Panc1 (cell line): ENCODE measurements around the gene UCP3. TPM values are rescaled to one million over a fixed set of nuclear protein-coding genes. Genes with fewer than 3 reads are reported as not detected.

Experiments
- ATAC-seq: fragments of 200-7000 bp; cut with Tn5 transposase; 2 replicates; pipeline ENCODE4 v1.9.1; 2020; ENCODE audit warnings: mild to moderate bottlenecking, moderate library complexity
- BruUV-seq: library from RNA; stranded (reverse); fragments of 400-500 nt; replicated peaks from 2 replicates; lab custom pipeline; 2021; lab: Mats Ljungman, UMichigan
- CTCF ChIA-PET: fragments of 300-600 bp; sonication (Branson Sonifier 250); formaldehyde crosslinking; loops from one replicate; lab custom pipeline; 2022; ENCODE audit warnings: antibody characterized with exemption; lab: Charles Lee
- POLR2A ChIA-PET: fragments of 300-600 bp; sonication (Branson Sonifier 250); formaldehyde crosslinking; loops from one replicate; lab custom pipeline; 2022; ENCODE audit warnings: antibody characterized with exemption; lab: Charles Lee
- DNase-seq: peaks from one replicate; pipeline ENCODE4 v3.0.0-alpha.2; 2010; ENCODE audit warnings: low read depth, low spot score
- H3K27ac ChIP-seq: 2 replicates; pipeline ENCODE4 v1.5.1; 2011; ENCODE audit warnings: mild to moderate bottlenecking, low read length, inconsistent platforms
- H3K27me3 ChIP-seq: fragments of 200-500 bp; sonication (Bioruptor generic); 2 replicates; pipeline ENCODE4 v1.6.0; 2014; ENCODE audit warnings: low read length, inconsistent platforms; ENCODE audit not compliant: control insufficient read depth, insufficient read depth
- H3K36me3 ChIP-seq: fragments of 200-500 bp; sonication (Bioruptor generic); 2 replicates; pipeline ENCODE4 v1.5.1; 2014; ENCODE audit warnings: inconsistent platforms, mild to moderate bottlenecking, low read length, moderate library complexity; ENCODE audit not compliant: control insufficient read depth, insufficient read depth
- H3K4me1 ChIP-seq: 2 replicates; pipeline ENCODE4 v1.5.1; 2011; ENCODE audit warnings: inconsistent platforms, mild to moderate bottlenecking, low read length, moderate library complexity; ENCODE audit not compliant: control insufficient read depth, insufficient read depth
- H3K4me3 ChIP-seq, 2 experiments: 2 replicates each; pipeline ENCODE4 v1.5.1; 2011 to 2012; ENCODE audit warnings: low read depth in 2 of 2, low read length in 2 of 2, mild to moderate bottlenecking in 2 of 2, inconsistent platforms in 1 of 2, moderate library complexity in 1 of 2
- H3K9me3 ChIP-seq: fragments of 200-500 bp; sonication (Bioruptor generic); 2 replicates; pipeline ENCODE4 v1.5.1; 2014; ENCODE audit warnings: low read depth, mild to moderate bottlenecking, inconsistent platforms, low read length, moderate library complexity; ENCODE audit not compliant: control insufficient read depth, insufficient read depth
- CTCF ChIP-seq: fragments of 450-650 bp; IDR thresholded peaks from 2 replicates; pipeline ENCODE4 v1.5.1; 2017; ENCODE audit warnings: mild to moderate bottlenecking
- POLR2AphosphoS5 ChIP-seq: IDR thresholded peaks from 2 replicates; pipeline ENCODE4 v1.6.1; 2012; ENCODE audit warnings: mild to moderate bottlenecking, low read depth, low read length, moderate library complexity
- REST ChIP-seq, 2 experiments: IDR thresholded peaks; 2 replicates each; pipeline ENCODE4 v1.6.1; 2011 to 2012; ENCODE audit warnings: low read depth in 2 of 2, control low read depth in 1 of 2, low read length in 1 of 2, mild to moderate bottlenecking in 1 of 2, moderate library complexity in 1 of 2; ENCODE audit not compliant: insufficient read depth in 1 of 2
- SIN3A ChIP-seq: IDR thresholded peaks from 2 replicates; pipeline ENCODE4 v1.6.1; 2012; ENCODE audit warnings: low read depth, mild to moderate bottlenecking, low read length, moderate library complexity, borderline replicate concordance; ENCODE audit not compliant: insufficient read depth
- TCF7L2 ChIP-seq: IDR thresholded peaks from 2 replicates; pipeline ENCODE4 v1.6.1; 2011; ENCODE audit warnings: mild to moderate bottlenecking, low read depth, low read length, inconsistent platforms
- in situ Hi-C: cut with HindIII; loops from 2 replicates; pipeline ENCODE4 v1.10.0; 2016; ENCODE audit warnings: low sequenced_read_pairs, low pct_unique_long_range_greater_than_20kb
- intact Hi-C: fragments of 100-400 bp; cut with micrococcal nuclease; formaldehyde crosslinking; loops from one replicate; pipeline ENCODE4 v1.10.0; 2022; ENCODE audit not compliant: unreplicated experiment
- total RNA-seq: library from RNA; stranded (reverse); gene quantifications from one replicate; pipeline ENCODE4 v1.2.1, GENCODE V29; 2021; ENCODE audit not compliant: unreplicated experiment

UCP3 gene
- total RNA-seq, 1 experiment from 2014 or later = 0.46 TPM

- no peak for TF ChIP-seq SIN3A
- no peak for TF ChIP-seq TCF7L2
- no peak for TF ChIP-seq CTCF
- TF ChIP-seq REST (IDR thresholded peaks at IDR 0.05; ENCODE audit: insufficient read depth in 1 of 2, low read depth in 2 of 2, low read length in 1 of 2) = no peak
- no peak for TF ChIP-seq POLR2AphosphoS5
- in situ Hi-C loops = no loop called here
- H3K36me3 ChIP-seq = peaks cover 9% of the 10 kb centered on the region; the same call in 1 of the 2 replicates
- CTCF ChIA-PET = no interaction called here
- no peaks in the 10 kb centered on the region for H3K9me3 ChIP-seq
- intact Hi-C loops = no loop called here
- no peaks in the 10 kb centered on the region for H3K27me3 ChIP-seq
- DNase-seq (no peak), ATAC-seq (no peak)
- POLR2A ChIA-PET = no interaction called here
- no TSS peak for BruUV-seq
- H3K4me3 ChIP-seq = no peak overlapping the region
- H3K4me1 ChIP-seq = peaks cover 16% of the 10 kb centered on the region
- no peak overlapping the region for H3K27ac ChIP-seq
These were observed 30.3 kb downstream of the UCP3 start for GRCh38 chr11:73978576-73979086.

DNA sequence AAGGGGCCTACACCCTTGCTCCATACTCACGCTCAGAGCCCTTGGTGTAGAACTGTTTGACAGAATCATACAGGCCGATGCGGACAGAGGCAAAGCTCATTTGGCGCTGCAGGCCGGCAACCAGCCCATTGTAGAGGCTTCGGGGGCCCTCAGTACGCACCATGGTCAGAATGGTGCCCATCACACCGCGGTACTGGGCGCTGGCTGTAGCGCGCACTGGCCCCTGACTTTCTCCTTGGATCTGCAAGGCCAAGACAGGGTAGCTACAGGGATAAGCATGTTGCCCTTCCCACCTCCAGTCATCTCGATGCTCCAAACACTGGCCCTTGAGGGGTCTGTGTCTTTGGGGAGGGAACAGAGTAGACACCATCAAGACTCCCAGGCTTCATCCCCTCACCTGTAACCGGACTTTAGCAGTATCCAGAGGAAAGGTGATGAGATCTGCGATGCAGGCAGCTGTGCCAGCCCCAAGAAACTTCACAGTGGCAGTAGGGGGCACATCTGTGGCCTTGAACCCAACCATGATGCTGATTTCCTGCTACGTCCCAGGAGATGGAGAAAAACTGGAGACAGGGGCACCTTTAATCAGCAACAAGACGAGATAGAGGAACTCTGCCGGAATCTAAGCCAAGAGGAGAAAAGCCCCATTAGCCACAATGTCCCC lies 30.9 kb downstream of the UCP3 start:
- intact Hi-C loops (no loop called here), in situ Hi-C loops (no loop called here)
- no TSS peak for BruUV-seq

More for the DNA sequence above, 30.9 kb downstream of the UCP3 start:
- Histone ChIP-seq H3K36me3 (peaks cover 9% of the 10 kb centered on the region; the same call in 1 of the 2 replicates), H3K4me3 (no peak overlapping the region), H3K9me3 (no peaks in the 10 kb centered on the region), H3K27ac (no peak overlapping the region), H3K27me3 (no peaks in the 10 kb centered on the region), H3K4me1 (peaks cover 13% of the 10 kb centered on the region)
- POLR2A ChIA-PET = no interaction called here
- CTCF ChIA-PET = no interaction called here
- DNase-seq = no peak
- no peak for ATAC-seq
- TF ChIP-seq POLR2AphosphoS5 (no peak), SIN3A (no peak), REST (IDR thresholded peaks at IDR 0.05; ENCODE audit: insufficient read depth in 1 of 2, low read depth in 2 of 2, low read length in 1 of 2) (no peak), CTCF (no peak), TCF7L2 (no peak)
